Osteoblast (primary cell): ENCODE results near the gene SLIT3. TPM values are rescaled to one million over a fixed set of nuclear protein-coding genes. Genes with fewer than 3 reads are reported as not detected.

ENCODE experiments used
- DNase-seq: peaks from one replicate; pipeline ENCODE4 v3.0.0; 2011; ENCODE audit warnings: low spot score, mixed read lengths; ENCODE audit not compliant: insufficient read length; ENCODE audit errors: missing footprints
- H2AFZ ChIP-seq: 2 replicates; pipeline ENCODE4 v1.6.0; 2011; ENCODE audit warnings: mild to moderate bottlenecking, low read length
- H3K27ac ChIP-seq: 2 replicates; pipeline ENCODE4 v1.5.1; 2011; ENCODE audit warnings: mild to moderate bottlenecking, low read depth, low read length, moderate library complexity
- H3K27me3 ChIP-seq: 2 replicates; pipeline ENCODE4 v1.6.0; 2012; ENCODE audit warnings: mild to moderate bottlenecking, control low read depth, inconsistent platforms, low read length, moderate library complexity; ENCODE audit not compliant: insufficient read depth
- H3K36me3 ChIP-seq: 2 replicates; pipeline ENCODE4 v1.5.1; 2011; ENCODE audit warnings: mild to moderate bottlenecking, low read length, control low read depth, moderate library complexity; ENCODE audit not compliant: insufficient read depth
- H3K4me1 ChIP-seq: 2 replicates; pipeline ENCODE4 v1.5.1; 2011; ENCODE audit warnings: mild to moderate bottlenecking, low read length, control low read depth, moderate library complexity; ENCODE audit not compliant: insufficient read depth
- H3K4me2 ChIP-seq: 2 replicates; pipeline ENCODE4 v1.6.0; 2011; ENCODE audit warnings: mild to moderate bottlenecking, low read length; ENCODE audit not compliant: insufficient read depth
- H3K4me3 ChIP-seq: fragments of 200-600 bp; sonication (generic); 3 replicates; pipeline ENCODE4 v1.5.1; 2012; ENCODE audit warnings: mild to moderate bottlenecking, low read length, inconsistent platforms; ENCODE audit not compliant: insufficient read depth
- H3K79me2 ChIP-seq: 2 replicates; pipeline ENCODE4 v1.6.0; 2012; ENCODE audit warnings: mild to moderate bottlenecking, low read length, control low read depth, inconsistent platforms; ENCODE audit not compliant: insufficient read depth
- H3K9me3 ChIP-seq: 2 replicates; pipeline ENCODE4 v1.5.1; 2011; ENCODE audit warnings: low read depth, low read length, control low read depth
- H4K20me1 ChIP-seq: 2 replicates; pipeline ENCODE4 v1.6.0; 2012; ENCODE audit warnings: mild to moderate bottlenecking, low read length, control low read depth; ENCODE audit not compliant: insufficient read depth
- CTCF ChIP-seq: IDR thresholded peaks from 2 replicates; pipeline ENCODE4 v1.5.1; 2011; ENCODE audit warnings: mild to moderate bottlenecking, low read depth, low read length, moderate library complexity; ENCODE audit errors: extremely low read depth
- total RNA-seq: library from RNA; depleted of rRNA; stranded (reverse); fragments of >200 nt; gene quantifications from 2 replicates; pipeline ENCODE4 v1.2.3, GENCODE V29; 2012

SLIT3 gene
- total RNA-seq, 1 donor, result 37.6 TPM

DNA sequence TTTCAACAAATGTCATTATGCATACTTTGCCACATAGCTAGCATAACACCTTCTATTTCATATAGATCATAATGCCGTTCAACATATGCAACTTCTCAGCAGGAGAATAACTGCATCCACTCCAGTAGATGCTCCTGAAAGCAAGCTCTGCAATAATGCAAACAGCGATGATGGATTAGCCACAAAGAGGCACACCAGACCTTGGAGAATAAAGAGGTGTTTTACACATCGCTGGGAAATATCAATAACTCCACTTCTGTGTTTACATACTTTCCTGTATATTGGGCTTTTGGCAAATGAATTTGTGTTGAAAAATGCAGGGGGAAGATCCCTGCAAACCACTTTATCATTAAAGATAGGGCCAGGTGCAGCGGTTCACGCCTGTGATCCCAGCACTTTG is 450.3 kb downstream of the SLIT3 start:
- Histone ChIP-seq H3K9me3 (no peaks in the 10 kb centered on the region), H3K36me3 (no peaks in the 10 kb centered on the region), H3K4me1 (peaks cover 3% of the 10 kb centered on the region), H2AFZ (no peak overlapping the region), H3K27me3 (peaks cover 4% of the 10 kb centered on the region), H3K4me2 (no peak overlapping the region), H3K4me3 (no peak overlapping the region), H3K79me2 (no peaks in the 10 kb centered on the region), H3K27ac (no peak overlapping the region), H4K20me1 (no peaks in the 10 kb centered on the region)
- no peak for TF ChIP-seq CTCF
- DNase-seq, result no peak

DNA sequence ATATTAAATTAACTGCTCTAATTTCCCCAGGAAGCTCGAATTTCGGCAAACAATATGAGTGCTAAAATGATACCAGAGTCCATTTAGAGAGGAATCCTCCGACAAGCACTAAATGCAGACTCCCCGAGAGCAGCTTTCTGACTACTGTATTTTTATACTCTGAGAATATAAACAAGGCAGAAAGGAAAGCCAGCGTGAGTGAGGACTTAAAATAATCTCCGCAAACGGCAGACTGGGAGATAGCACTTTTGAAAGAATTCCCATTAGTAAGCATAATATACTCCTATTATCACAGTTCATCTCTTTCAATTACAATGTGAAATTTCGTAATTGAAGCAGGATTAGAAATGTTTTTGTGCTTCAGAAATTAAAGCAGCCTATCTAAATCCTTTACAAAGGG is 452.4 kb downstream of the SLIT3 start:
- H2AFZ ChIP-seq, result no peak overlapping the region
- no peak for TF ChIP-seq CTCF
- H3K79me2 ChIP-seq, result no peaks in the 10 kb centered on the region
- H3K9me3 ChIP-seq, result no peaks in the 10 kb centered on the region
- H3K4me3 ChIP-seq, result no peak overlapping the region
- H3K27ac ChIP-seq, result no peak overlapping the region
- H3K4me2 ChIP-seq, result no peak overlapping the region
- no peaks in the 10 kb centered on the region for H3K36me3 ChIP-seq
- H3K4me1 ChIP-seq, result peaks cover 3% of the 10 kb centered on the region
- no peaks in the 10 kb centered on the region for H4K20me1 ChIP-seq
- no peak for DNase-seq
- peaks cover 4% of the 10 kb centered on the region for H3K27me3 ChIP-seq

GRCh38 chr5:168847511-168848073 is 453.3 kb downstream of the SLIT3 start:
- H3K27me3 ChIP-seq, result peaks cover 4% of the 10 kb centered on the region
- no peak overlapping the region for H2AFZ ChIP-seq
- no peak for DNase-seq
- no peak for TF ChIP-seq CTCF
- H3K4me2 ChIP-seq, result no peak overlapping the region
- no peak overlapping the region for H3K4me3 ChIP-seq
- H3K79me2 ChIP-seq, result no peaks in the 10 kb centered on the region
- no peaks in the 10 kb centered on the region for H3K9me3 ChIP-seq
- peaks cover 3% of the 10 kb centered on the region for H4K20me1 ChIP-seq
- H3K36me3 ChIP-seq, result no peaks in the 10 kb centered on the region
- H3K4me1 ChIP-seq, result peaks cover 7% of the 10 kb centered on the region
- no peak overlapping the region for H3K27ac ChIP-seq

DNA sequence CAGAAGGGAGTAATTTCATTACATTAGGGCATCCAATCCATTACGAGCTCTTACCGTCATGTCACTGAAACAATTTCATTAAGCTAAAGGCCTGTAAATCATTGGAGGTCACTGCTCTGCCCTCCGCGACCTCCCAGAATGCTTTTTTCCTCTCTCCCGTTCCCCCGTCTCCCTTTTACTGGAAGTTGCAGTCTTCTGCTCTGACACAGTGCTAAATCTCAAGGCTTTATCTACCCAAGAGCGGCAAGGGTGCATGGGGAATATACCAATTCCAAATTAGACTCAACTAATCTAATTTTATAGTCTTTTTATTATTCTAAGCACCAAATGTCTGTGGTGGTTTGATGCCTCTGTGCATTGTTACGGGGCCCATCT is 456.0 kb downstream of the SLIT3 start:
- Histone ChIP-seq H3K27me3 (peaks cover 4% of the 10 kb centered on the region), H3K36me3 (no peaks in the 10 kb centered on the region), H4K20me1 (peaks cover 3% of the 10 kb centered on the region), H3K27ac (no peak overlapping the region), H3K4me1 (peaks cover 3% of the 10 kb centered on the region), H3K79me2 (no peaks in the 10 kb centered on the region), H3K4me3 (no peak overlapping the region), H2AFZ (no peak overlapping the region), H3K4me2 (no peak overlapping the region), H3K9me3 (no peaks in the 10 kb centered on the region)
- TF ChIP-seq CTCF, result no peak
- DNase-seq, result no peak
